Activated CD8-positive, alpha-beta memory T cell treated with anti-CD3 and anti-CD28 coated beads, Interleukin-2, amount 50 U/mL, for 4 hours (primary cell): ENCODE measurements around the gene ATP9A.

Source experiments
- DNase-seq: peaks from one replicate; pipeline ENCODE4 v3.0.0-alpha.2; 2020

Gene ATP9A

DNA sequence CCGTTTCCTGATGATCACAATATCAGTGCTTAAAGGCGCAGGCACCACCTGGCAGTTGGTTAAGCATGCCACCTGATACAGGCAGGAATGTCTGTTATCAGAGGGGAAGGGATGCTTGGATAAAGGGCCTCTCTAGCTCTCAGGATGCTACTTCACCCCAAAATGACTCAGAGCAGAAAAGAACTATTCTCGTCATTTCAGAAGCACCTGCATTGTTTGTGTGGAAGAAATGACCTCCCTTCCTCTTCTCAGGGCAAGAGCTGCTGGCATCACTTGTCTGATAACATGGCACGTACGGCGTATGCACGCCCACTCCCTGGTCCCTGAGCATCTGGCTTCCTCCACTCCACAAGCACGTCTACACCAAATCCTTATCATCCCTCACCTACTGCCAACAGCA is 47.3 kb downstream of the ATP9A start:
- DNase-seq = no peak

DNA sequence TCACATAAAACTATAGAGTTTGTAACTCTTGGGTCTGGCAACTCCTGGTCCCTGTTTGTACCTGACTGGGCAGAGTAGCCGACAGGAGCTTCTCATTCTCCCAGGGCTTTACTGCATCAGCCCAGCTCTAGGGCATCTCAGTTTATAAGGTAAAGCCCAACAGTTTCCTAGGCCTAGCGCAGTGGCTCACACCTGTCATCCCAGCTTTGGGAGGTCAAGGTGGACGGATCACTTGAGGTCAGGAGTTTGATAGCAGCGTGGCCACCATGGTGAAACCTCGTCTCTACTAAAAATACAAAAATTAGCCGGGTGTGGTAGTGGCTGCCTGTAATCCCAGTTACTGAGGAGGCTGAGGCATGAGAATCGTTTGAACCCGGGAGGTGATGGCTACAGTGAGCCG is 47.8 kb downstream of the ATP9A start:
- DNase-seq = no peak

DNA sequence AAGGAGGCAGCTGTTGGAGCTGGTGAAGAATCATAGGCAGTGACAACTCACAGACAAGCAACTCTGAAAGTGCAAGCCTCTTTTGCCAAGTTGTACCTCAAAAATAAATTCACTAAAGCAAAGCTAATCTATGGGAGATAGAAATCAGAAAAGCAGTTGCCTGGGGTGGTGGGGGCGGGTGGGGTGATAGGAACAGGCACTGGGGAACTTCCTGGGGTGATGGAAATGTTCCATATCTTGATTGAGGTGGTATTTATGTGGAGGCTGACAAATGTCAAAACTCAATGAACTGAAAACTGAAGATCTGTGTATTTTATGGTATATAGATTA is 52.4 kb downstream of the ATP9A start:
- no peak for DNase-seq

DNA sequence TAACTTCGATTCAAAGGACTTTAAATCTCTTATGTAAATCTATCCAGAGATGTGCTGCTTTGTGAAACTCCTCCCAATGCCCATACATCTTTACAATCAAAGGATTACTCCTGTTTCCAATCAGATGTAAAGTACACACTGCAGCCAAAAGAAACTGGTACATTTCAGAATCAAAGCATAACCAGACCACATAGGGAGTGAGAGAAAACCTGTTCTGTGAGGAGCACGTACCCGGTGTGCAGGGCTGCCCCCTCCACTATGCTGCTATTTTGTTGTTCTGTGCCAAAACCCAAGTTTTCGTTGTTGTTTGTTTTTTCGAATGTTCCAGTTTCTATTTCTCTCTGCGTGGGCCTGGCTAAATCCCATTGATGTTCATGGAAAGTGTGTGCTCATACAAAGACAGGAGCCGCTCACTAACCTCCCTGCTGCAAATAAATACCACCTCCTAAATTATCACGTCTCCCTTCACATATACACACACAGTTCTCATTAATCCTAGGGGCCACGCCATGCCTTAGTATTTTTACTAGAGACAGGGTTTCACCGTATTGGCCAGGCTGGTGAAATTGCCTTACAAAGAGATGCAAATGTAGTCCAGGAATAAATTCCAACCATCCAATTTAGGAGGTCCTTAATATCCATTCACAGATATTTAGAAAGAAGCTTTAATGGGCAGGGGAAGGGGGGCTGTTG is 52.9 kb downstream of the ATP9A start:
- DNase-seq = no peak

DNA sequence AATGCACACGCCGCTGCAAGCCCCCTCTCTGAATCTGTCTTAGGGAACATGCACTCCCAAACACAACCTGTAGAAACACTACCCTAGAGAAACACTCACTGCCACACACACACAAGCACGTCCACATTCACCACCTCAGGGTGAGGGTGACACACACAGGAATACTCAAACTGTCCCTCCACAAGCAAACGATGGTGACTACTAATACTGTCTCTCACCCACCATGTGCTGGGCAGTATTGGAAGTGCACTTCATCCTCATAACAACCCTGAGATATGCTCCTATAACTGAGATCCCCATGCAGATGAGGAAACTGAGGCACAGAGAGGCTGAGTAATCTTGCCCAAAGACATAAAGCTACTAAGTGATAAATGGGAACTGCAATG is 55.0 kb downstream of the ATP9A start:
- no peak for DNase-seq

DNA sequence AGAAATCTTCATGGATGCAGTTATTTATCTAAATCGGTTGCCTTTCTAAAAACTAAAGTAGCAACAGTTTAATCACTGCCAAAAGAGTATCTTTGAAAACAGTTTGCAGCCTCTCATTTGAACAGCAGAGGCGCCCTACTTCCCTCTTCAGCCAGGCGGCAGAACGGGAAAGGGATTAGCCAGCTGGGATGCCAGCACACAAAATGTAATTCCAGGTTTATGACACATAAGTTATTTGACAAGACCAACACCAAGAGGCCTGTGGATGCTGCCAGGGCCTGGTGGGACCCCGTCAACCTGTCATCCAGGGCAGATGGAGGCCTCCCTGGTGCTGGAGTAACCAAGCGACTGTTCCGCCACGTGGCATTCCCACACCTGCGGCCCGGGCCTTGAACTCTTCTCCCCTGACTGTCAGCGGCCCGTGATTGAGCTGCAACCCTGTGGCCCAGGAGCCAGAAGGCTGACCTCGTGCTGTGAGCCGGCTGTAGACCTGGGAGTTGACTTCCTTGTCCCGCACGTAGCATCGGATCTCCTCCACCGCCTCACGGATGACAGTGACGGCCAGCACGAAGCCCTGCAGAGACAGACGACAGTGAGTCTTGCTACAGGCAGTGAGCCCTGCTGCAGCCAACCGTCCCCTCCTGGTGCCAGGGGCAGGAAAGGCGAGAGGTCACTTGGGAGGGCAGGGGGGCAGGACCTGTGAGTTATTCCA is 55.5 kb downstream of the ATP9A start:
- DNase-seq = no peak

DNA sequence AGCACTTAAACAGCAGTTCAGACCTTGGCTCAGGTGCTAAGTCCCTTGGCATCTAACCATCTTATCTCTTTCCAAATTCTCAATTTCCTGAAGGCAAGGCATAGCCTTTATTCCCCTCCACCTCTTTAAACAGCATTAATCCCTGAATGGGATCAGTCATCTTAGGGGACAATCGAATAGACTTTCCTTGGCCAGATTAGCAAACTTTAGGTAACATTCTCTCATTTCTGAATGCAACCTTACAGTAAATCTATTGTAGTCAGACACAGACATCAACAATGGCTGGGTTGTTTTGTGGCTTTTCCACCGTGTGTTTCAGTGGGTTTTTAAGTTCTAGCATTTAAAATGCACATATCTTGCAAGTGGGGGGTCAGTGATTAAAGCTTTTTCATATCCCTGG is 56.8 kb downstream of the ATP9A start:
- DNase-seq = no peak

DNA sequence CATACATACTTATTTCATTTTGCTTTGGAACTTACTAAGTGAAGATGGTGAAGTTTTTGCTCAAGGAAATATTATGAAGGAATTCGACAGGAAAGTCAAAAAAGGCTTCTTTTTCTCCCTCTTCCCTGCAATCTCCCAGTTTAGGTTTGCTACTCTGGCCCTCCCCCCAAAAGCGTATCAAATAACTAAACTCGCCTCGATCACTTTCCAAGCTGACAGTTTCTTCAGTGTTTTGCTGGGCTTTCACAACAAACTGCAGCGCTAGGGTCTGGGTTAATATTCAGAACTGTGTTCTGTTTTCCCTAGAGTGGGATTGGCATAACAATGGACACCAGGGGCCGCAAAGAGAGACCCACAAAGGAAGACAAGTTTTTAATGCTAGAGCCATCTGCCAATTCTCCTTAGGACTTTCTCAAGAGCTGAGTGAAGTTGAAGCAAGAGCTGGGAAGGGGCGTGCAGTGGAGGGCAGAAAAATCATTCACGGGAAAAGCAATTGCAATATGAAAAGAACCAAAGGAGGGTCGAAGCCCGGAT is 57.8 kb downstream of the ATP9A start:
- DNase-seq = no peak

DNA sequence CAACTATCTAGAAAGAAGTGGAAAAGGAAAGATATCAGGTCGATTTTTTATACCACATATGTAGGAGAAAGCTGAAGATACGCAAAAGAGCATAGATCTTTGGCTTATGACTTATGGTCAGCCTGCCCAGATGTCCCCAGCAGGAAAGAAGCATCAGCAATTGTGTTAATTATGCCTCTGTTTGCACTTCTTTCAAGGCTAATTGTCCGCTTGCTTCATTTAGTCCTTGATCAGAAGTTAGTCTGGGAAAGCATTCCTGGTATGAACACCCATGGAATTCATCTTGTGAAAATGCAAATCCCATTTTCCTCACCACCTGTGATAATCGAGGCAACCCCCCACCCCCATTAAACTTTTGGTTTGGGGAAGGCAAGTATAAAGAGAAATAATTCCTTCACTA is 62.8 kb downstream of the ATP9A start:
- no peak for DNase-seq

DNA sequence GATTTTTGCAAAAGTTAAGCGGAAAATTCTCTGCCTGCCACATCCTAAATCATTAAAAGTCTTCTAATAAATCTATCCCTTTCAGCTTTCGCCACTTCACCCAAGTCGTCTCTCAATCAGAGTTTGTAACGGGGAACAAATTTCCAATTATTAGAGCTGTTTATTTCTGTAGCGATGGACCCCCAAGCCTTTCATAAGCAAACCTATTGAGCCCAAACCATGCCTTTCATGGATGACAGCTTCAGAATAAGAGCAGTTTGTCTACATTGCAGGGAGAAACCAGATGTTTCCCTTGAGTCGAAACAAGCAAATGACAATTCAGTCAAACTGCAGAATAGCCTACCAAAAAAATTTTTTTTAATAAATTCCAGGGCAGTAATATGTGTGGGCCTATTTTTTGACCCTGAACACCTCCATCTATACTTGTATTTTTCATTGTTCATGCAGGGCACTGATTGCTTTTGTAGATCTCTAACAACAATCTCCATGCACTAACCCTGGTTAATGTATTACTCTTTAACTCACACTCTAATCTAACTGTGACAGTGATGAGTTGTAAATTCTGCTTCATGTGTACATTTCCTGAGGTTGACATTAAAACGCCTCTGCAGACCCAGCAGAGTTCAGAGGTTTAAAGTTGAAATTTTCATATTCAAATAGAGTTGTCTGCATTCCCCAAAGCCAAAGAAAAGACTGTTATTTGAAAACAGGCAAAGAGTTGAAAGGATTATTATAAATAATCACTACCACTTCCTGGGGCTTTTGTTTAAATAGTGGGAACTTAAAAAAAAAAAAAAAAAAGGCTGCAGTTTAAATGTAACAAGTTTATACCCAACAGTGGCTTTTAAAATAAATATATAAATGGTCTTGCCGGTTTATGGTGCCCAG is 64.5 kb downstream of the ATP9A start:
- no peak for DNase-seq

DNA sequence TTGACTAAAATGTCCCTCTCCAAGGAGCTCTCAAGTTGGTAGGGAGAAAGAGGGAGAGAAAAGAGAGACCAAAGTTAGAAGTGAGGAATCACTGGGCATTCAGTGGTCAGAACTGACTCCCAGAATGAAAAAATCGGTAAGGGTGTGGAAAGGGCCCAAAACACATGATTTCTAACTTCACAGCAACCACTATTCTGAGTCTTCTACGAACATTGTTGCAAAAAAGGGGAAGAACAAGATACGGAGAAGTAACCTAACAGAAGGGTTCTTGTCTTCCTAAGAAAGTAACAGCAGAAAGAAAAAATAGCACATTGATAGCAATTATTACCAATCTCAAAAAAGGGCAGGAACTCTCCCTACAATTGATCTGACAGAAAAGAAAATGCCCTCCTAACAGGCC is 65.6 kb downstream of the ATP9A start:
- no peak for DNase-seq

DNA sequence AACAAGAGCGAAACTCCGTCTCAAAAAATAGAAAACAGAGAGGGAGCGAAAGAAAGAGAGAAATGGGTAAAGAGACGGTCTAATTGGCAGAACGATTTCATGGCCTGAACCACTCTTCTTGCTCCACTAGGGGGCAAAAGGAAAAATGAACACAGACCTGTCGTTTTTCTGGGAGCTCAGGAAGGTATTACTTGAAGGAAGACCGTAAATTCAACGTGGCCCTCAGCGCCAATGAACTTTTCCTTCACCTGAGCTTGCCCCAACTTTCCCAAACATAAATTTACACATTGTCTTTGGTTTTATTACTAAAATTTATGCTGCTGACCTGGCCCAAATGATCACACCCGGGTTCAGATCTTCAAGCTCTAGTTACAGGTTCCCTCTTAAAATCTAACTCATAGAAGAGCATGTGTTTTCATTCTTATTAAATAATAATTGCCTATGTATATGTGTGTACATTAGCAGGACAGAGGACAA is 67.3 kb downstream of the ATP9A start:
- no peak for DNase-seq

DNA sequence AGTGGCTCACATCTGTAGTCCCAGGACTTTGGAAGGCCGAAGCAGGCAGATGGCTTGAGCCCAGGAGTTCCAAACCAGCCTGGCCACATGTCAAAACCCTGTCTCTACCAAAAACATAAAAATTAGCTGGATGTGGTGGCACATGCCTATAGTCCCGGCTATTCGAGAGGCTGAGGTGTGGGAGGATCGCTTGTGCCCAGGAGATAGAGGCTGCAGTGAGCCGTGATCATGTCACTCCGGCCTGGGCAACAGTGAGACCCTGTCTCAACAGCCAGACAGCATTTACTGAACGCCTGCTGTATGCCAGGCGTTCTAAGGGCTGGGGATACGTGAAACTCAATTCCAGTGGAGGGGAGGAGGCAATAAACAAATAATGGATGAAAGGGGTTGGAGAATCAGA is 69.9 kb downstream of the ATP9A start:
- no peak for DNase-seq

DNA sequence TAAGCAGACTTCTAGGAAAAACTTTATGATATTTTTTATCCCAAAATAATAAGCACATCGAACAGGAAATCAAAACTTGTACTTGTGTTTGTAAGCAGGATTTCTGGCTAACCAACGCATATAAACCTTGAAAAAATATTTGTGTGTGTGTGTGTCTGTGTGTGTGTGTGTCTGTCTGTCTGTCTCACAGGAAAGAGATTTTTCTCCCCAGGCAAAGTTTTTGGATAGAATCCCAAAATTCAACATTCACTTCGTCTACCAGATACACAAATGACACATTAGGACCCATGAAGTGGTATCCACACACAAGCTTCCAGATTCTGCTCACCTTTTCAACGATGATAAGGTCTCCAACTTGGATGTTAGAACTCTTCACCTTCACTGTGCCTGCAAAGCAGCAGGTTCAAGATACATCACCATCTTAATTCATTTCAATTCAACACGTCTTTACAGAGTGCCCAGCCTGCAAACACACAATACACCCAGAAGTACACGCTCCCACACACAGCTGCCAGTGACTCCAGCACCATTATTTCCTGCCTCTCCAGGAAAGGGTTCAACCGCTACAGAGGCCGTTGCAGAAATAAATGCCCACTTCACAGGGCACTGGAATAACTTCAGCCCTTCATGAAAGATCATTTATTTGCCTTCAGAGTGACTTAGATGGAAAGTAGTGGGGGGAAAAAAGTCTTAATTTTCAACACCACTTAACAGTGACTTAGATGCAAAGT is 70.9 kb downstream of the ATP9A start:
- no peak for DNase-seq

DNA sequence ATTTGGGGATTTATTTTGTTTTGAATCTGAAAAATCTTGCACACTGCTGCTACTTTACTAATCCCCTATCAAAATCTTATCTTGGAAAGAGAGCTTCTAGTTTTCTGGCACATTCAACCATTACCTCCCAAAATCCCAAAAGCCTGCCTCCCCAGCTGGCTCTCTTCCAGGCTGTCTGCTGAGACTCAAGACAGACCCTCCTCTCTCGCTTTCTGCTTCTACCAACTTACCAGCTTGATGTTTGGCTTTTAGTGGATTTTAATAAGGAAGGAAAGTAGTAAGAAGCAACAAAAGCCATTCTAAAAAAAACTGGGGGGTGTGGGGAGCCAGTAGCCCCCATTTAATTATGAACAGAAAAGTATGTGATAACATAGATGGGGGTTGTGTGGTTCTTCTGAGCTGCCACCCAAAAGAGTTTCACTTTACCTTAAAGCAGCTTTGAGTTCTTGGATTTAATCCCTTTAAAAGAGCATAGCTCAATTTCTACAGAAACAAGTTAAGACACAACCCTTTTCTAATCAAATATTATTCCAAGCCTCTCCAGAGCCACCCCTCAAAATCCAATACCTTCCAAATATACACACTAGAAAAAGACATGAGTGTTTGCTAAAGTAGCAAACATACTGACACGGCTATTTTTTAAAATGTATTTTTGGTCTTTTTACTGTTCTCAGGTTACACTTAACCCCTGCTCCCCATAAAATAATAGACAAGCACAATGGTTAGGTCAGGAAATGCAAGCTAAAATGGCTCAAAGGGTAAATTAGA is 71.7 kb downstream of the ATP9A start:
- no peak for DNase-seq

DNA sequence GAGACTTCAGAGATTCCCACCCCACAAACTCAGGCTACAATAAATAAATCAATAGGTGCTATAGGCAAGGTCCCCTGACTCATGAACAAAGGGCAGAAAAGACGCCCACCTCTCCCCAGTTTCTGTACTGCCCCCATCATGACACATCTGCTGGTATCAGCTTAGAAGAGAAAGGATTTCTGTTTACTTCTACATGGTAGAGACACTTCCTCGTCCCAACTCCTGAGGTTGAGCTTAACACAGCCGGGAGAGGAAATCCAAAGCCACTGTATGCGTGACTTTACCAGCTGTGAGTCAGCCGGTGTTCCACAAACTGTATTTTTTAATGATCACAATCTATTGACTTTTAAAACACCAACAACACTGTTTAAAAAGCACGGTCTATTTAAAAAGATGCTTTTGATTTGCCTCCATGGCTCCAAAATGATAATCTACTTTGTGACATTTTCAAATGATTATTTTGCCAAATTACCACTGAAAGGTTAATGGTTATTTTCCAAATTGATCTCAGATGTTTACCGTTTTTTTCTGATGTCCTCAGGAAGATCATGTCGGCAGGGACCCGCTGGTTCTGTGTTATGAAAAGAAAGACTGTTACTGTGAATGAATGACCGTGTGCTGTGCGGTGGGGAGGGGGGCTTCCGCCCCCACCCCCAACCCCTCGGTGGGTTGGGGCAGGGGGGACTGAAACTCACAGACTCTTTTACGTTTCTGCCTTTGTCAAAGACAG is 72.5 kb downstream of the ATP9A start:
- DNase-seq = no peak

DNA sequence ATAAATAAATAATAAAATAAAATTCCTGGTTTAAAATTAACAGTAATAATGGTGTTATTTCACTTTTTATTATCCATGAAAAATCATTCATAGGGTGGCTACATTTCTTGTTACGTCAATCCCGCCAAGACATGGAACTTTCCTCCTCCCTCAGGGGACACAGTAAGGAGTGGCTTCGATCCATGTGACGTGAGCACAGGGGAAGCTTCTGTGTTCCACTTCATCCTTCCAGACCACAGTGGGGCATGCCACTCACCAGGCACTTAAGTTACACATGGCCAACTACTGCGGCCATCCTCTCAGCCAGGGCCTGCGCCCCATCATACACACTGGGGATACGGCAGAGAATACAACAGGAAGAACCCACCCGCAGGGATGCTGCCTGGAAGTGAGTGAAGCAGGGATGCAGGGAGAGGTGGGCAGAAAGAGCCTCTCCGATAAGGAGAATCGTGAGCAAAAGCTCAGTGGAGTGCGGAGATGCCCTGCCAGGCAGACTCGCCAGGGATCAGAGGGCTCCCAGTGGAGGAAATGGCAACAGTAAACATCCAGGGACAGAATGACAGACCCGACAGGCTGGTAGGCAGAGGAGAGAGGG is 75.3 kb downstream of the ATP9A start:
- no peak for DNase-seq

DNA sequence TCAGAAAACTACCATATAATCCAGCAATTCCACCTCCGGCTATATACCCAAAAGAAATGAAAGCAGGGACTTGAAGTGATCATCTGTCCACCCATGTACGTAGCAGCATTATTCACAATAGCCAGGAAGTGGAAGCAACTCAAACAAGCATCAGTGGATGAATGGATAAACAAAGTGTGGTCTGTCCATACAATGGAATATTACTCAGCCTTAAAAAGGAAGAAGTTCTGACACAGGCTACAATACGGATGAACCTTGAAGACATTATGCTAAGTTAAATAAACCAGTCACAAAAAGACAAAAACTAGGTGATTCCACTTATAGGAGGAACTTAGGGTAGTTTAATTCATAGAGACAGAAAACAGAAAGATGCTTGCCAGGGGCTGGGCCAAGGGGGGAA is 76.5 kb downstream of the ATP9A start:
- no peak for DNase-seq

DNA sequence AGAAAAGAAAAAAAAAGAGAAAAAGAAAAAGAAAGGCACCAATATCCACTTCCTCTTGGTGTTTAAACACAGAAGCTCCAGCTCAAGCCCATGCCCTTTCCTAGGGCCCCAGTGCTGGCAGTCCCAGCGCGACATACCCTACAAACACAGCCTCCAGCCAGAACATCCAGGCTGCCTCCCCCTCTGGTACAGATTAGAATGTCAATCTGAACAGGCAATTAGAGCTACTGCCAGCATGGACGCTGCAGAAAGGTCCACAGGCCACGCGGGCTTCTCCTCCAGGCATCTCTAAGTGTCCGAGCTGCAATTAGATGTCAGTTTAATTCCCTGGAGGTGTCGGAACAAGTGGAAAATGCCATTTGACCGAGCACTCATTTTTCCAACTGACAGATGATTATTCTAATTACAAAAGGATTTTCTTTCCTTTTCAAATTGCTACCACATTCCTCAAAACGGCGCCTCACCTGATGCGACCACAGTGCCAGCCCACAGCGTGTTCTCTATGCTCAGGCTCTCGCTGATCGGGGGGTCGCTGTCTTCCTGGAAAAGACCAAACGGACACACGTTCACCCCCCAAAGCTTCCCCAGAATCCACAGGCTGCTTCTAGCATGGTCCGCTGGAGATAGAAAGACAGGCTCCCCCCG is 79.5 kb downstream of the ATP9A start:
- DNase-seq = no peak

DNA sequence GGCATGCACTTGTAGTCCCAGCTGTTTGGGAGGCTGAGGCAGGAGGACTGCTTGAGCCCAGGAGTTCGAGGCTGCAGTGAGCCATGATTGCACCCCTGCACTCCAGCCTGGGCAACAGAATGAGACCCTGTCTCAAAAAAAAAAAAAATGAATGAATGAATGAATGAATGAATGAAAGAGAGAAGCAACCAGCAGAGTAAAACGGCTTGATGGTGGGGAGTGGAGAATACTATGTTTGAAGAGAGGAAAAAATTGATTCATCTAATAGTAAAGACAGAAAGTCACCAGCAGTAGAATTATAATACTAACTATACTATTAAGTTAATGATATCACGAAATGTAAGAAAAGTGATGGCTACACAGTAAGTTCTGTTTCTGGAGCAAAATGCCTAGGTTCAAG is 80.6 kb downstream of the ATP9A start:
- DNase-seq = no peak

DNA sequence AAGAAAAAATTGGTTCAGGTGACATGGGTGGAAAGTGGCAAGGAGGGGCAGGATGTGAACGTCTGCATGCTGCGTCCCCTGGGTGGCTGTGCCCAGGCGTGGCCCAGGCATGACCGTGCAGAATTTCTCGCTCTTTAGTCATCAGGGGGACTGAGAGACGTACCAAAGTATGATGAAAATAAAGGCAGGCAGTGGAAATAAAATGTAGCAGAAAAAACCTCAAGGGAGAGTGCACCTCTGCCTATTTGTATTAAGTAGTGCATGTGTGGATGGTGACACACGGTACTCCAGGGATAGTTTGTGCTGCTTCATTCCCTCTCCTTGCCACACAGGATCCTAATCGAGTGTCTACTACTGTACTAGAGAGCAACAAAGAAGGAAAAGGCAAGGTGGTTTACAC is 81.1 kb downstream of the ATP9A start:
- DNase-seq = no peak
